Inflammatory macrophage (primary cell): ENCODE data around the gene RAB28.

Source experiments
- DNase-seq, 2 donors: peaks; one replicate each; pipeline ENCODE4 v3.0.0-alpha.2; 2020 to 2022
- total RNA-seq, 18 experiments: gene quantifications; one replicate each; lab custom pipeline; 2026; ENCODE audit warnings: mixed read lengths in 6 of 18, inconsistent platforms in 2 of 18; lab: John Stamatoyannopoulos, UW

RAB28 gene
- total RNA-seq: 8.1 to 21.5 (median 15.3) reads per million in 18 experiments

DNA sequence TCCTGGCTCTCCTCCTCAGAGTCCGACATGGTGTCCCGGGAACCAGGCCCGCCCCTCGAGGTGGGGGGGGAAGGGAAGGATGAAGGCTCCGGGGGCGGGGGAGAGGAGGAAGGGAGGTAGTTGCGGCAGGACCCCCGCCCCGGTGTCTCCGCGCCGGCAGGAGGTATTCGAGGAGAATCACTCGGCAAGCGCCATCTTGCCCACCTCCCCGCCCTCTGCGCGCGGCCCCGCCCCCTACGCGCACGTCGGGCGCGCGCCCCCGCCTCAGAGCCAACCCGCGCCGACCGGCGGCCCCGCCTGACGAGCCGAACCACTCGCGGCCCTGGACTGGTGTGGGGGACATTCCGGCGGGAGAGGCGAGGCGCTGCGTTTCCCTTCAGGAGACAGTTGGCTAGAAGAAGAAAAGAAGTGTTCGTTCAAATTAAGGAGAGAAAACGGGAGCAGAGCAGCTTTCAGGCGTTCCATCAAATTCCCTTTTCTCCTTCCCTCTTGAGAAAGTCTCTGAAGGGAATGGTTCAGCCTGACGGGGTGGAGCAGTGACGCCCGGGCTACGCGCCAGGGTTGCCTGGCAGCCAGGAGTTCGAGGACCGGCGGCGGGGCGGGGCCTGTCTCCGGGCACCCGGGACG, at the start of gene RAB28:
TSS of gene RAB28 (minus strand) at position 219 of the 627 bp plus-strand sequence.
- DNase-seq: peak; percentile 91 to 93

DNA sequence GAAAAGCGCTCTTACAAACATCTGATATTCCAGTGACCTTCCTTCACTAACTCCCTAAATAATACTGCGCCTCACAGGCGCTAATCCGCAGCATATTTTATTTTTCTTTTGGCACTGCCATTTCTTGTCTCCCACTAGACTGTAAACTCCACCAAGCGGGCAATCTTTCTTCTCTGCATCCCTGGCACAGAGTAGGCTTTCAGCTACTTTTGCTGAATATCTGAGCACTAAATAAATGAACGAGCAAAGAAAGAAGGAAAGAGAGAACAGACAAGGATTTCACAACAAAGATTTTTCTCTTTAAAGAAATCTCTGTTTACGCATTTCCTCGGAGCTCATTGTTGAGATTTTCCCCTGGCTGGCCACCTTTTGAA, 47.5 kb upstream of the RAB28 start:
- no peak for DNase-seq

DNA sequence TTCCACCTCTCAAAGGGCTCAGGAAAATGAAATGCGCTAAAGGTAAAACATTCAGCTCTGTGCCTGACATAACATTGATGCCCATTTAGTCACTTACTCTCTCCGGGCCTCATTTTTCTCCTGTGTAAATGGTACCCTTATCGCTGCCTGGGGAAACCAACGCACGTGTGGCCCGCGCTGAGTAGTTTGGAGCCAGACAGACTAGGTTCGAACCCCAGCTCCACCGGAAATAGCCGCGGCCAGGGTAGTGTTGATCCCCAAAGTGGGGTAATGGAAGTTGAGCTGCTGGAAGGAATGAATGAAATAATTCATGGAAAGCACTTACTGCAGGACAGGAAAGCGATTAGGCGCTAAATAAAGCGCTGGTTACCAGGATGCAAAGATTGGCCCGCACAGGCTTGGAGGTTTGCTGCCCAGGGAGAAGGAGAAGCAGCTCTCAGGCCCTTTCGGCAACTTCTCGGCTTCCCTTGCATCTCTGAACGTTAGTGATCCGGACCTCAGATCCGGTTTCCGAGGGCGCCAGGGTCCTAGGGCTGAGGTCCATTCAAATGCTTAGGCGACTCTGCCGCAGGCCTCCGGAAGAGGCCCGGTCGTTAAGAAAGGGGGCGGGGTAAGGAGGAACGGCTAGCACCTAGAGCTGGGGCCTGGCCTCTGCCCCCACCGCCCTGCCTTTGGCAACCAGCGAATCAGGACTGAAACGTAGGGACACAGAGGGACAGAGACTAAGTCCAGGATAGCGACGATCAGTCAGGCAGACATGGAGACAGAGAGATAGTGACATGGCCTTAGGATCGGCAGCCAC, 46.9 kb upstream of the RAB28 start:
- no peak for DNase-seq

DNA sequence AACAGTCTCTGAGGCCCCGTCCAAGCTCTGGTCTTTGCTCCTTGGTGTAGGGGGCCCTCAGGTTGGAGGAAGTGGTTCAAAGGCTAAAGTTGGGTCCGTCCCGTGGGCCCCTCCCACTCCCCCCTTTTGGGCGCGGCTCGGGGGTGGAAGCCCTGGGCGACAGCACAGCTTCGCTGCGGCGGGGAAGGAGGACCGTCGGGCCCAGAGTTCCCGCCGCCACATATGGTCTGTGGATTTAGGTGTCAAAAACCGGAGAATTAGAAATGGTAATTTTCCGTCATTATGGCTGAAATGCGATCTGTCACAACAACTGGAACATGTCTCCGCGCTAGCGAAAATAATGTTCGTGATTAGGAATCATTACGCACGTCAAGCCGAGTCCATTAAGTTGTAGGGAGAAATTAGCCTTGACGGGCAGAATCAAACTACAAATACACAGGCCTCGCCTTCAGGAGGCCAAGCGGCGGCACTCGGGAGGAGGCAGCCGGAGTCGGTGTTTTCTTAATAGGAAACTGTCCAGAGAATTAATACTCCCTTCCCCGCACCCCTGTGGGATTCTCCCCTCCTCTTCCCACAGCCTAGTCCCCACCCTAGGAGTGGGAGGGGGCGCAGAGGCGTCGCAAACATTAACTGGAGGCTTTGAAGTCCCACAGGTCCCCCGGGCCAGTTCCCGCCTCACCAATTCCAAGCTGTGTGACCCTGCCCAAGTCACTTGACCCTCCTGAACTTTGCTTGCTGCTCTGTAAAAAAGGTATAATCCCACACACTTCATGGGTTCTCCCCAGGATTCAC, 45.2 kb upstream of the RAB28 start:
- no peak for DNase-seq

DNA sequence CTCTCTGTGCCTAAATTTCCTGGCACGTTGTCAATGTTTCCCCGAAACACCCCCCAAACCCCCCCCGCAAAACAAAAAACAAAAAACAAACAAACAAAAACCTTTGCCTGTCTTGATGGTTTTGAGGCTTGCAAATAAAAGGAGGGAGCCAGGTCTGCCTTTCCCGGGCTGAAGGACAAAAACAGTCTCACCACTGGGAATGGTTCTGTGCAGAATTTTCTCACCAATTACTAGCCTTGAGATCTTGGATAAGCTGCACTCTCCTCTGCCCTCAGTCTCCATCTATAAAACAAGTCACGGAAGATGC, 44.6 kb upstream of the RAB28 start:
- DNase-seq: no peak

DNA sequence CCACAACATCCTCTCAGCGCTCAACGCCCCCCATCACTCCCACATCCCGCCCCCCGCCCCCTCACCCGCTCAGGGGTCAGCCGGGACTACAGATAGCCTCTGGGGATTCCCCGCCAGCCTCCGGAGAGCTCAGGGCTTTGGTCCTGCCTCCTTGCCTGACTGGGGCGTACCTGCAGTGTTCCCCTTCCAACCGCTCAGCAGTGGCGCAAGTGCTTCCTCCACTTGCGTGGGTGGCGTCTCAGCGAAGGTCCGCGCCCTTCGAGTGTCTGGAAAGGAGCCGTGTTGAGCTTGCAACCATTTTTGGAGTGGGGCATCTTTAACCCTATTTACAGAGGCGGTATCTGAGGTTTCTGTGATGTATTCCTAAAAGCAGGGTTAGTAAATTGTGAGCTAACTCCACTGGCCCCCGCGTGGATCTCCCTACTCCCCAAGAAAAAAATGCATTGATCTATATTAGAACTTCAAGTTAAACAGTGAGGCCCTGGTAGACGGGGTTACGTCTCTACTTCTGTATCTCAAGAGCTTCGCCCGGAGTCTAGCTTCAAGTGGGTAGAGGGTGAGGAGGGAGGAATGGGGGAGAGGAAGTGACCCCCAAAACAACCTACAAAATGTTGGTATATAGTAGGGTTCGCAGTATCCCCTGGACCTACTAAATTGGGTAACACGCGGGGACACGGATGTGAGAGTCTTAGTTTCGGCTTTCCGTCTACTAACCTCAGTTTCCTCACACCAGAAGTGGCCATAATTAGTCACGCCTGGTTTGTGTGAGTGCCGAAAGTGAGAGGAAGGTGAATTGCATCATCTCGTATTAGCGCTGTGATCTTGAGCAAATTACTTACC, 44.1 kb upstream of the RAB28 start:
- peak in 1 of 2 donors; percentile 22 for DNase-seq

DNA sequence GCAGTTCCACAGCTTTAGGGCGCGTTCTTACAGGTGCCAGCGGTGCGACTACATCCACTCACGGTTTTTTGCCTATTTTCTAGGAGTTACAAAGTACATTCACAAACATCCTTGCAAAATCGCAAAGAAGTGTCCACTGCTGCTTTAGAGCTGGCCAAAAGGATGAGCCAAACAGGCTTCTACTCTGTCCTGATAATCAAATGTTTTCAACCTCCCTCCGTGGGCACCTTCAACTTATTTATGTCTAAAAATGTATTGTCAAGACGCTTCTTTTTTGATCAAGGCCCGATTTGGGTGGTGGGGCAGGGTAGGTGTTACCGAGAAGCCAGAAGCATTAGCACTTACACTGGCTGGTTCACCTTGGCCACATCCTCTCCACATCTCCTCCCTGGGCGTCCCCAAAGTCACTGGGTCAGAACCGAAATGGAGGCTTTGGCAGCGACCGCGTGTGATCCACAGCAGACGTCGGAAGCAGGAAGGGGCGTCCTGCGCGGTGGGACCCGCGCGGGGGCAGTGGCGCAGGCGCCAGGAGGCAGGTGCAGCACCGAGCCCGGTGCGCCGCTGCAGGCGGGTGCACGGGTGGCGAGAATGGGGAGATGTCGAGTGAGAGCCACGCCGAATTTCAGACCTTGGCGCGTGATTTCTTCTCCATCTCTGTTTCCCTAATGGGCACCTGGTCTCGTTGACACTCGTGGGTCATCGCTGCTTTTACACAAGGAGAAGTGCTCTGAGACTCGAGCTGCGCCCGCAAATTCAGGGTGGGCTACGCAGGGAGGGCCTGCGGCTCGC, 43.2 kb upstream of the RAB28 start:
- no peak for DNase-seq

DNA sequence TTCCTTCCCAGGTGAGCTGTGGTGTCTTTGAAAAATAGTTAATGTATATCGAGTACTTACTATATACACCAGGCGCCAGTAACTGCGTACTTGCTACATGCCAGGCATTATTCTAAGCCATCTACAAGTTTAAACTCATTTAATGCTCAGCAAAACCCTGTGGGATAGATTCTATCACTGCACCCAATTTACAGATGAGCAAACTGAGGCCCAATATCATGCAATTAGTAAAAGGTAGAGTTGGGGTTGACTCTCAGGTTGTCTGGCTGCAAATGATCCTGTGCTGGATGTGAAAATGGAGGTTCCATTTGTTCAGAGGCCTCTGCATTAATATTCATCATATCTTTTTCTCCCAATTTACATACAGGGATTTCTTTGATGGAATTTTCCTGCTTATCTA, 42.5 kb upstream of the RAB28 start:
- DNase-seq: no peak

DNA sequence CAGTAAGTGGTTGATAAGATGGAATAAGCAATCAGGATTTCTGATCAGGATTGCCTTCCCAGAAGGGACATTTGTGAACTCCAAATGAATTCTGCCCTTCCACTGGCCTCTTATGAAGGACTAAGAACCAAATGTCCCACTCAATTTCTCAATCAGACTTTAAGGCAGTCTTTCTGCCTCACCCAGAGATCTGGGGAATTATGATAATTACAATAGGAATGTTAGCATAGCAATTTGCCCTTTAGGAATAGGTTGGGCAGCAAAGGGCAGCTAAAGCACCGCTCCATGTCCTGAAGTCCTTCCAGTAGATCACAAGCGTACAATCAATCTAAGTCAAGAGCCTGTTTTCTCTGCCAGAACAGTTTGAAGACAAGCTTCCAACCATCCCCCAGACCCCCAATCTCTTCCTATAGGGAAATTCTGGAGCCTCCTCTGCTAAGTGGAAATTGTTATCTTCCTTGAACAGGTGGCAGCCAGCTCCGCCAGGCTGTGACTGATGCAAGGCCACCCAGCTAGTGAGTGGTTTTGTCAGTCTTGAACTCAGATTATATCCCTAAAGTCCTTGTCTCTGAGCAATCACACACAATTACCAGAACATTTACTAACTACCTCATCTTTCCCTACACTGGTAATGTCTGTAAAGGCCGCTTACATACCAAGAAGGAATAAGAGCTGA, 41.6 kb upstream of the RAB28 start:
- DNase-seq: no peak

DNA sequence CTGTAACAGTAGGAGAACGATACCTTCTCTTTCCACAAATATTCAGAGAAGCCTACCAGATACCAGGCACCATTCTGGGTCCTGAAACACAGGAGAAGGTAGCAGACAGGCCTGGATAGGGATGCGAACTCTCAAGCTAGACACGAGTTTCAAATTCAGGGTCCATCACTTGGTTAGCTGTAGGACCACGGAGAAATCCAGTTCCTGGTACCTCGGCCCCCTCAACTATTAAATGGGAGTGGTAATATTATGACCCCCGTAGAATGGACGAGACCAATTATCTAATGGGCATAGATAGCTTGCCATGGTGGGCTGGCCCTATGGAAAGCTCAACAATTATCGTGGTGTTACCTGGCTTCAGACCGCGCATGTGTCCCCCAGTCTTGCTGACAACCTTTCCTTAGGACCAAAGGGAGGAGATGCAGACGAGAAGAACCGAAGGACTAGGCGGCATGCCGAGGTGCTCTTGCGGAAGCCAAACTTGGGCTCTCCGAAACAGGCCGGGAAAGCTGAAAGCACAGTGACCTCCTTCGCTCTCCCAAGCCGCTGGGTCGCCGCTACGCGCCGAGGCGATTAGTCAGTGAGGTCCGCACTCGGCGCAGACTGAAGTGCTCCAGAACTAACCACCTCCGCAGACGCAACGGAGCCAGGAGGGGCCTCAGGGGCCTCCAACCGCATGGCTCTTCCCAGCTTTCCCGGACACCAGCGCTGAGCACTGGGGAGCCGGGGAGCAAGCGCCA, 40.5 kb upstream of the RAB28 start:
- no peak for DNase-seq

DNA sequence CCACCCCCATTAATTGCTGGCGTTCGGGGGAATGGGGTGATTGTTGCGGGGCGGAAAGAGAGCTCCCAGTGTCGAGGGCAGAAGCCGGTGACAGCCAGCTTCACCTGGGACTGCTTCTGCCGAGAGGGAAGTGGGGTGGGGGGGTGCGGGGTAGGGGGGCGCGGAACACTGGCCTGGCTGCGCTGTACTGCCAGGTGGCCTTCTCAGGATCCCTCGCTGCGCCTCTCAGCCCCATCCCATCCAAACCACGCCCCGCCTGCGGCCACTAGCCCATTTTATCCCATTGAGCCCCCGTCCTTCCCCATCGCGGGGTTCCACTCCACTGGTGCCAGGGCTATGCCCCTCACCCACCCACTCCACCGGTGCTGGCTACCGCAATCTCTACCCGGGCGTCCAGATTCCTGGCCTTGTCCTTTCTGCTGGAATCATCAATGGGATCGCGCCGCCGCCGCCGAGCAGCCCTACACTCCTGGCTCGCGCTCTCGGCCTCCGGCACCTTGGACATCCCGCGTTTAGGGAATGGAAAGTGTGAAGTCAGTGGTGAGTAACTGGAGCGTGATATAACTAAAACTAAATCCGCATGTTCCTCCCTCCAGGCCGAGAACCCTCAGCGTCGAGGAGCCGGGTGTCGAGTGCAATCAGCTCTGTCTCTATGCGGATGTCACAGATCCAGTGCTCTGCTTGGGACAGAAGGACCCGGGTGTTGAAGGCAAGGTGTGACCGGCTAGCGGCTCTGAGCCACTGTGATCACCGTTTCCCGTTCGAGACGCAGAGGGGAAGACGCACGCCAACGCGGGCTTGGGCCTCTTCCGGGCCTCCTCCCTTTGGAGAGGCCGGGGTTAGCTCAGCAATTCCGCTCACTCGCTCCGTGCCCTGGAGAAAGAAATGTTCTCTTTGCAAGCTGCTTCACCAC, 39.7 kb upstream of the RAB28 start:
- no peak for DNase-seq

DNA sequence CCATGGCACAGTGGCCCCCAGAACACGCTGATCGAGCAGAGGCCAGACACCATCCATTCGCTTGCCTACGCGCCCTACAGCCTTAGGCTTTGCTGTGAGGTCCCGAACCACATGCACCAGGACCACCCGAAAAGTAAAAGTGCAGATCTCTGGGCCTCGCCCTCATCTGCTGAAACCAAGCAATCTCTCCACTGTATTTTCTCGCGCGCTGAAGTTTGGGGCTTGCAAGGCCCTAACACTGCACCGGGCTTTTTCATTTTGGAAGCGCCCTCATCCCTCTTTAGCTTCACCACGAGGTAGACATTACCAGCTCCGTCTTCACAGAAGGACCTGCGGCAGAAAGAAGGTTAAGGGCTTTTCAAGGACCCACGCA, 39.0 kb upstream of the RAB28 start:
- no peak for DNase-seq

DNA sequence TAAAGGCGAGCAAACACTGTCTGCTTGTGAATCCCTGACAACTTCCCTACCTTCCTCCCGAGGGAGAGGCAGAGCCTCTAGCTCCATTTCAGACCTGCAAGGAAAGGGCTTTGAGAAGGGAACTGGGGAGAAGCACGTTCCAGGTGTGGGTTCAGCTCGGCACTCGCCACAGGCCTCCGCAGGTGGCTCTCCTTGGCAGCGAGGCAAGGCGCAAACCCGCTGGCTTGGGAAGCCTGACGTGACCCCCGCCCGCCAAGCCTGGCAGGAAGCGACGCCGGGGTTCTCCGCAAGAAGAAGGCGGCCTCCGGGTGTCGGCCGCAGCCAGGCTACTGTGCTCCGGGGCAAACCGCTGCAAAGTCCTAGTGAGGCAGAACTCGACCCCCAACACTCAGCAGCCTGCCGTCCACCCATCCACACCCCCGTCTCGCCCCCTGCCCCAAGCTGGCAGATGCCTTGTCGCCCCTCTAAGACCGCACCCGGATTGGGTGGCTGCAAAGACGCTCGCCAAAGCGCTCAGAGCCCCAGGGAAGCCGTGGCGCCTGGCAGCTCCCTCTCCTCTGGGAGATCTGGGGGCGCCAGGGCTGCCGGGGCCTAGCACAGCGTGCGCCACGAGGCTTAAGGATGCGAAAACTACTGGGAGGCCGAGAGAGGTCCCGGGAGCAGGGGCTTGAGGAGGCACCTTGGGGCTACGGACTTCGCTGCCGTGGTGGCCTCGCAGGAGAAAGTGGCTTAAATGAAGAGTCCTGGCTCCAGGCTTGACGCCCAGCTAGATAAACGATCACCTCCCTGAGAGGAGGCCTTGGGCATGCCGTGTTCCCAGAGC, 38.4 kb upstream of the RAB28 start:
- no peak for DNase-seq

DNA sequence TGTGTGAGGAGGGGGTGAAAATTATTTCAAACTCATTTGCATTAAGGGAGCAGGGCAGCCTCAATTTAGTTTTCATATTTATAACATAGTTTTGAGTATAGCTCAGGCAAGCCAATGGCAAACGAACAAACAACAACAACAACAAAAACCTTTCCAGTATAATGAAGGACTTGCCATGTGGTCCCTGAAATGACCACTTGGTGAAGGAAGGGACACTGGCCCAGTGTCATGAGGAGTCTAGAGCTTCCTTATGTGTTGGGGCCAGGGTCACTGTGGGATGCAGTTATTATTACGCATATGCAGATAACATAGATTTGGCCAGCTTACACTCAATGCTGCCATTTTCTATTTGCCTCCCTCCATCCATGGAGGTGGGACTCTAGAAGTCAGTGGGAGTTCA, 36.9 kb upstream of the RAB28 start:
- no peak for DNase-seq

DNA sequence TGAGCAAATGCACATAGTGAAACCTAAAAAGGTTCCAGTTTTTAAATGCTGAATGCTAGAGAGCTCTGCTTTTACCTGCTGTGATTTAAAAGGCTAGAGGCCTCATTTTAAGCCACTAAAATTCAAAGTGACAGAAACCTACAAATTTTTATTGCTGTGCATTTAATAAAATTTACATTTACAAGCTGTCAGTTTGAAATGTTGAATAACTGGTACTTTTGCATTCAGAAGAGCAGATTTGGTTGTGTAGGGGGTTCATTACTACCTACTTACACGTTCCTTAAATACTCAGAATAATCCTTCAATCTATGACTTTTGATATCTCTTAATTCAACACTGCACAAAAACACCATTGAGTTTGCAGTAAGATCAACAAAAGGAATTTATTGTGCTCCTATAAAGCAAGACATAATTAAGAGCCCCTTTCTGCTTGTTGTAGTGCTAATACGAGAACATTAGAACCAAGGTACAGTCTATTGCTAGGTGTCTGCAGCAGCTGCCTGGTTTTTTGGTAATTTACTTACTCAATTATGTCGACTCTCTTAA, 32.2 kb upstream of the RAB28 start:
- DNase-seq: no peak

DNA sequence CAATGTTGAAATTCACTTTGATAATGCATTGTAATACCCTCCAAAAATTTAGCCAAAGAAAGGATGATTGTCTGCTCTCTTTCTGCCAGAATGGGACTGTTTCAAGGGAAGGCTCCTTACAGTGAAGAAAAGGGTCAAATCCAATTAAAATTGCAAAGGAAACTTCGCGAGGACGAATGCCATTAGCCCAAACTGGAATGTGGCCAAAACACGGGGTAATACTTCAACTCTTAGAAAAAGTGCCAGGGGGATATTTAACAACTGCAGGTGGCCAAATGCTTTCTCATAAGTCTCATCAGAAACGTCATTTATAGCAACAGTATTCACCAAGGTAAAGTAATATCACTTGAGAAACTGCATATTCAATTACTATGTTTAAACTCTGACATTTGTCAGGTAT, 31.1 kb upstream of the RAB28 start:
- no peak for DNase-seq

DNA sequence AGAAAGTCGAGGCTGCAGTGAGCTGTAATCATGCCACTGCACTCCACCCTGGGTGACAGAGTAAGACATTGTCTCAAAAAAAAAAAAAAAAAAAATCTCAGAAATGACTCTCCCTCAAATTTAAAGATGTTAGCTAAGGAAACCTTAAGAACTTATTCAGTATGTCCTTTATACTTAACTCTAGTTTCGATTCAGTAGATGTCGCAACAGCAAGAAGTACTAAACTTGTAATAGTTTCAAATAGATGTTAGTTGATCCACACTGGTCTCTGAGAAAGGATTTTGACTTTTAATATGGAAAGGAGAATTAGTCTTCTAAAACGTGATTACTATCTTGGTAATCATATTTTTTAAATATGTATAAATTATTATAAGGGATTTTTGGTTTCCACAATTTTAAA, 30.6 kb upstream of the RAB28 start:
- no peak for DNase-seq

DNA sequence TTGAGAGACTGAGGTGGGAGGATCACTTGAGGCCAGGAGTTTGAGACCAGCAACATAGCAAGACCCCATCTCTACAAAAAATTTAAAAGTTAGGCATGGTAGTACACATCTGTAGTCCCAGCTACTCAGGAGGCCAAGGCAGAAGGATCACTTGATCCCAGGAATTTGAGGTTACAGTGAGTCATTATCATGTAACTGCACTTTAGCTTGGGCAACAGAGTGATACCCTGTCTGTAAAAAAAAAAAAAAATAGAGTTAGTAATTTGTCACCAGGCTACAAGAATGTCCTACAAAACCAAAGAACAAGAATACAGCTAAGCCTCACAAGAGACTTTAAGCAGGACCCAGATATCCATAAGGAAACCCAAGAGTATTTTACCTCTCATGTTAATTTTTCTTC, 27.0 kb upstream of the RAB28 start:
- DNase-seq: no peak
